GM18499 (cell line): ENCODE results near the gene COL9A2.

Source experiments
- ATAC-seq: cut with Tn5 transposase; IDR thresholded peaks from one replicate; pipeline ENCODE4 v1.9.1; 2021; ENCODE audit warnings: moderate number of reproducible peaks; ENCODE audit not compliant: insufficient read depth, unreplicated experiment

Gene COL9A2

DNA sequence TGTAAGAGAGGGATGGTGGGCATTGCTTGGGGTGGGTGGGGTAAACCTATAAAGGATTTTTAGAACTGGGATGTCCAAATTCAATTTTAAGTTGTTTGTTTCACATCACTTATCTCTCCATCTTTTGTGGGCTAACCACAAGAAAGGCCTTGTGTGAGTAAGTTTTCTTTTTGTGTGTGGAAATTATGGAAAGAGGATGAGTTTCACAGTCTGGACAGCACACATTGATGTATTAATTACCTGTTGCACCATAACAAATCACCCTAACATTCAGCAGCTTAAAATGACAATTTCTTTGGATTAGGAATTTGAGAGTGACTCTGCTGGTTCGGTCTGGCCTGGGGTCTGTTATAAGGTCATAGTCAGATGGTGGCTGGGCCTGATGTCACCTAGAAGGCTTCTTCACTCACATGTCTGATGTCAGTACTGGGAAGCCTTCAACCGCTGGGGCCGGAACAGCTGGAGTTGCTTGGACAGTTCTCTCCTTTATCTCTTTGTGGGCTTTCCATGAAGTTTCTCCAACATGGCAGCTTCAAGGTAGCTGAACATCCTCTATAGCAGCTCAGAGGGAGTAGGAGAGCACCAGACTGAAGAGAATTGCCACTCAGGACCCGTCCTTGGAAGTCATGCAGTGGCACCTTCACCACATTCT, 2.0 kb upstream of the COL9A2 start:
- no peak for ATAC-seq

DNA sequence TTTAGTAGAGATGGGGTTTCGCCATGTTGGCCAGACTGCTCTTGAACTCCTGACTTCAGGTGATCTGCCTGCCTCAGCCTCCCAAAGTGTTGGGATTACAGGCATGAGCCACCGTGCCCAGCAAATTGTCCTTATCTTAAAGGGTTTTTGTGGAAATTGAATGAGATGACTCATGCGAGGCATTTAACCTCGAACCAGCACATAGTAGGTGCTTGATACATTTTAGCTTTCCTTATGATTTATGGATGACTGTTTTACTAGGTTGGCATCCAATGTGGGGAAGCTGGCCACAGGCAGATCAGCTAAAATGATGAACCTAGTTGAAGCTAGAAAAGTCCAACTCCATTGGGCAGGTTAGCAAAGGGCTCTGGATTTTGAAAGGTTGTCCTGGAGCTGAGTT, 1.4 kb upstream of the COL9A2 start:
- no peak for ATAC-seq

- no peak for ATAC-seq
Measured at GRCh38 chr1:40317394-40318074, 448 bp upstream of the COL9A2 start.

- ATAC-seq, result no peak
Measured at GRCh38 chr1:40315795-40316594, 1.1 kb downstream of the COL9A2 start.

GRCh38 chr1:40315239-40315794, 1.8 kb downstream of the COL9A2 start:
- ATAC-seq, result no peak

- ATAC-seq, result no peak
Measured at GRCh38 chr1:40314721-40315238, 2.3 kb downstream of the COL9A2 start.

DNA sequence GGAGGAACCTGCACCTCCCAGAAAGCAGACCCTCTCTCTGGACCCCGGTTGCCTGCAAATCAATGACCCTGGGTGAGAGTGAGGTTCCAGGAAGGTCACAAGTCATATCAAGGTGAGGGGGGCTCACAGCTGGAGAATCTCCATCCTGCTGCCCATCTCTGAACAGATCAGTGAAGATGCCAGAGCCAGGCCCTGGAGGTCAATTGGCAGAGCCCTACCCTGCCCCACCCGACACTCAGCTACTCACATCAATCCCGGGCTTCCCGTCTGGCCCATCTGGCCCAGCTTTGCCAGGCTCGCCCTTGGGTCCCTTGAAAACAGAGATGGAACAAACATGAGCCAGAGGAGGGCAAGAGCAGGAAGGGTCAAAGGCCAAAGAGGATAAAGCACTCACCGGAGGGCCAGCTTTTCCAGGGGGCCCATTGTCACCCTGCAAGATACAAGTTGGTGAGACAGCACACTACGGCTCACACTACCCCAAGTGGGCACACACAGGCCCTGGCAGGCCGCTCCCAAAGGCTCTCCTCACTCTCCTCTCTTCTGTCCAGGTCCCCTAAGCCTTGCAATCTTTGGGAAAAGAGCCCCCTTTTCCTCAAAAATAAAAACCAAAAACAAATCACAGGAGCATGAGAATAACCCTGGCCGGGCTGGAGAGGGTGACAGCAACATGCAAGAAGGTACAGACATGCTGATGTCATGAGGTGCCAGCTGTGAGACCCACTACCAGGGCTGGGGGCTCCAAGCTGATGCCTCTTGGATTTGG, 2.9 kb downstream of the COL9A2 start:
- no peak for ATAC-seq

GRCh38 chr1:40313329-40313957, 3.6 kb downstream of the COL9A2 start:
- ATAC-seq, result no peak

DNA sequence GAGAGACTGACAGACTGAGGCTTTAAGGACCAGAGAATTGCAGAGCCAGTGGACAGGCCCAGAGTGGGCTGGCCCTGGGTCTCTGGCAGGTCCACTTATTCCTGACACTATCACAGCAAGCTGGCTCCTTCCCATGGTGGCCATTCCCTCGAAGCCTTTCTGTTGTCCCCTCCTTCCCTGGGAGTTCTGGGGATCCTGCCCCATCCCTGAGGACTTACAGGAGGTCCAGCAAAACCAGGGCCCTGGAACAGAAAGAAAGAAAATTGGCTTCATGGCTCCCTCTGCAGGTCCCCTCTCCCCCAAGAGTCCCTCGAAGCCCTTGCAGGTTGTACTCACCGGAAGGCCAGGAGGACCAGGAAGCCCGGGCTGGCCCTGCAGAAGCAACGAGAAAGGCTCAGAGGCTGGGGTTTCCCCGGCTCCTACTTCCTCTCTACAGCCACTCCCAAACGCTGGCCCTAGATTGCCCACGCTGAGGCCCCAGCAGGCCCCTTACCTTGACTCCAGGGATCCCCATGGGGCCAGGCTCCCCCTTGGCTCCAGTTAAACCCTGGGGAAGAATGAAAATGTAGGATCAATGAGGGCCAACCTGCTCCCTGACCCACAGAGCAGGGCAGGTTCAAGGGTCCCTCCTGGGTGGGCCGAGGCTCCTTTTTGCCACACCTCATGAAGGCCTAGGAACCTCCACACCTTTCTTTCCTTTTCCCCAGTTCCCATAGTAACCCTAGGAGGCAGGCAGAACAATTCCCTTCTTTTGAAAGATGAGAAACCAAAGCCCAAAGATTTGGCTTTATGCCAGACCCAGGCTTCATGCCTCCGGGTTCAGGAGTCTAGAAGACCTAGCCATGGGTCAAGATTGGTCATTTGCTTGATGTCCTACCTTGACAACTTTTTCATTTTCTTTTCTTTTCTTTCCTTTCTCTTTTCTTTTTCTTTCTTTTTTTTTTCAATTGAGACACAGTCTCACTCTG, 4.6 kb downstream of the COL9A2 start:
- no peak for ATAC-seq

- ATAC-seq, result no peak
Measured at GRCh38 chr1:40311692-40312091, 5.4 kb downstream of the COL9A2 start.

DNA sequence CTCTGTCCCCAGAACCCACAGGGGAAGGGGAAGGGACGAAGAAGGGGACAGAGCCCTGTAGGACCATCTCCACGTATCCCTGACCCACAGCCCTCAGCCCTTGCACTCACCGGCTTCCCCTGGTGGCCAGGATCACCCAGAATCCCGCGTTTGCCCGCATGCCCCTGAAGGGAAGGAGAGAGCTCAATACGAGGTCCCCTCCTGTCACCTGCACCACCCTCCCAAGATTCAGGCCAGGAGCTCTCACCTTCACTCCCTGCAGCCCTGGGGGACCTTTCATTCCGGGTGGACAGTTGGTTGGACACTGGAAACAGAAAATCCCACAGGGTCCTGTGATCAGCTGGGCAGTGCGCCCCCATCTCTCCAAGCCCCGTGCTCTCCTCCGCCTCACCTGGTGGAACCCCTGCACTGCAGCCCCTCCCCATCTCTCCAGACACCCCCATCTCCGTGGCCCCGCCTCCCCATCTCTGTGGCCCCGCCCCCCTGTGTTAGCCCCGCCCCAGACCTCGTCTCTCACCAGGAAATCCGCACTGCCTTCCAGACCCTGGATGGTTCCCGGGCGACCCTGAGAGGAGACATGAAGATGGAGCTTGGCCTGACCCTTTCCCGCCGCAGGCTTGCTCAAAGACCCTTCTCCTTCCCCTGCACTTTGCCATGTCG, 6.0 kb downstream of the COL9A2 start:
- ATAC-seq, result no peak

- ATAC-seq, result no peak
Measured at GRCh38 chr1:40310129-40310461, 7.0 kb downstream of the COL9A2 start.

DNA sequence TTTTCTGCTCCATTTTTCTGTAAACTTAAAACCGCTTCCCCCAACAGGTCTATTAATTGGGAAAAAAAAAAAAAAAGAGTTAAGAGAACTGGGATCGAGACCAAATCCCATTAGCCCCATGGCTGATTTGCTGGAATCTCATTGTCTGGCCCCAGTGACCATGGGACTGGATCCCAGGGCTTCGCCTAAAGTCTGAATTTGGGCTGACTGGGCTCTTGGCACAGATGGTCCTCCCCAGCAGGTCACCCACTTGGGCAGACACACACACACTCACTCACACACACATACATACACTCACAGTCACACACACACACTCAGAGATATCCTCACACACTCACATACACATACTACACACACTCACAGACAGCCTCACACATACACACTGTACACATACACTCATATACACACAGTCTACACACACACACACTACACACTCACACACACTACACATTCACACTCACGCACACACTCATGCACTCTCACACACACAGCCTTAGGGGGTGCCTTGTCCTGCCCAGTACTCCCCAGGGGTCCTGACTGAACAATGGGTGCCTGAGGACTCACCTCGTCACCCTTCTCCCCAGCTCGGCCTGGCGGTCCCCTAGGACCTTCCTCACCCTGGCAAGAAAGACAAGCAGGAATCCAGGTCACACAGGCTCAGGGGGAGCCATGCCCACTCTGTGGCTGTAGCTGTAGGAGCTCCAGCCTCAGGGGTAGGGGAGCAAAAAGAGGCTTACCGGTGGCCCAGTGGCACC, 7.5 kb downstream of the COL9A2 start:
- ATAC-seq, result no peak

DNA sequence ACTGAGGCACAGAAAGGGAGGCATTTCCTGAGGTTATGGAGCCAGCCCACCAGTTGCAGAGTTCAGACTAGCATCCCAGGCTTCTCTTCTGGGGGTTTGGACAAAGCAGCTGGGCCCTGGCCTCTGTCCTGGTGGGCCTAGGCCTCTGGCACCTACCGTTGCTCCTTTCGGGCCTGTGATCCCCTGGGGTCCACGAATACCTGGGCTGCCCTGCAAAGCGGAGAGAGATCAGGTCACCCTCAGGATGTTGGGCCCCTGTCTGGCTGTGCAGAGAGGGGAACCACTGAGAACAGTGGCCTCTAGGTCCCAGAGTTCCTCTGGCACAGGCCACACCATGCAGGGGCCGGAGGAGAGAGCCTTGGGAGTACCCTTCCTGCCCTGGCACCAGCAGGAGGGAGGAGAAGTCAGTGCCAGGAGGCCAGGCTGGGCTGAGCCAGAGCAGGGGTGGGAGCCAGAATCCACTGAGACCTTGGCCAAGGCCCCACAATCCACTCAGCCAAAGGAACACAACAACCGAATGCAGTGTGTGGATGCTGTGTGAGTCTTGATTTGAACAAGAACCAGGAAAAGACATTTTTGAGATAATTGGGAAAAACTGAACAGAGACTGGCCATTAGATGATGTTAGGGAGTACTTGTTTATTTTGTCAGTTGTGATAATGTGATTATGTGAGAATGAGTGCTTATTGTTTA, 8.9 kb downstream of the COL9A2 start:
- ATAC-seq, result no peak

GRCh38 chr1:40307186-40307585, 9.9 kb downstream of the COL9A2 start:
- ATAC-seq, result no peak

GRCh38 chr1:40306296-40306695, 10.8 kb downstream of the COL9A2 start:
- ATAC-seq, result no peak

- no peak for ATAC-seq
Measured at GRCh38 chr1:40305871-40306270, 11.2 kb downstream of the COL9A2 start.
